GM18907 (cell line): ENCODE measurements around the gene NAPB.

ENCODE experiments used
- ATAC-seq: cut with Tn5 transposase; IDR thresholded peaks from one replicate; pipeline ENCODE4 v1.9.1; 2021; ENCODE audit warnings: mild to moderate bottlenecking, moderate library complexity; ENCODE audit not compliant: unreplicated experiment

NAPB gene

GRCh38 chr20:23407781-23408464 is 13.4 kb downstream of the NAPB start:
- peak; percentile 86 for ATAC-seq

GRCh38 chr20:23406880-23407279 is 14.4 kb downstream of the NAPB start:
- ATAC-seq, result no peak

GRCh38 chr20:23404196-23404595 is 17.1 kb downstream of the NAPB start:
- no peak for ATAC-seq

- ATAC-seq, result no peak
Observed at GRCh38 chr20:23403751-23404150, 17.5 kb downstream of the NAPB start.

- ATAC-seq, result no peak
Observed at GRCh38 chr20:23401051-23401450, 20.2 kb downstream of the NAPB start.

- no peak for ATAC-seq
Observed at GRCh38 chr20:23399568-23400241, 21.6 kb downstream of the NAPB start.

GRCh38 chr20:23397961-23398360 is 23.3 kb downstream of the NAPB start:
- ATAC-seq, result no peak

GRCh38 chr20:23396950-23397627 is 24.2 kb downstream of the NAPB start:
- no peak for ATAC-seq

GRCh38 chr20:23393996-23394775 is 27.1 kb downstream of the NAPB start:
- no peak for ATAC-seq

- no peak for ATAC-seq
Observed at GRCh38 chr20:23391707-23392310, 29.5 kb downstream of the NAPB start.

- no peak for ATAC-seq
Observed at GRCh38 chr20:23390091-23390774, 31.1 kb downstream of the NAPB start.

- no peak for ATAC-seq
Observed at GRCh38 chr20:23387118-23387443, 34.2 kb downstream of the NAPB start.

GRCh38 chr20:23386304-23387117 is 34.8 kb downstream of the NAPB start:
- no peak for ATAC-seq

GRCh38 chr20:23381876-23382275 is 39.4 kb downstream of the NAPB start:
- no peak for ATAC-seq

GRCh38 chr20:23379772-23380171 is 41.5 kb downstream of the NAPB start:
- no peak for ATAC-seq

GRCh38 chr20:23375827-23376226 is 45.5 kb downstream of the NAPB start:
- no peak for ATAC-seq

- no peak for ATAC-seq
Observed at GRCh38 chr20:23374441-23374840, 46.8 kb downstream of the NAPB start.

- no peak for ATAC-seq
Observed at GRCh38 chr20:23371496-23371895, 49.8 kb downstream of the NAPB start.

- ATAC-seq, result no peak
Observed at GRCh38 chr20:23370873-23371272, 50.4 kb downstream of the NAPB start.

GRCh38 chr20:23370274-23370673 is 51.0 kb downstream of the NAPB start:
- no peak for ATAC-seq
